Measurements from ENCODE around the gene LMBRD2. TPM values are rescaled to one million over a fixed set of nuclear protein-coding genes. Genes with fewer than 3 reads are reported as not detected.

Gene LMBRD2
- total and polyA plus RNA-seq, 9 donors, result 2.0 to 8.8 (median 6.3) TPM

DNA sequence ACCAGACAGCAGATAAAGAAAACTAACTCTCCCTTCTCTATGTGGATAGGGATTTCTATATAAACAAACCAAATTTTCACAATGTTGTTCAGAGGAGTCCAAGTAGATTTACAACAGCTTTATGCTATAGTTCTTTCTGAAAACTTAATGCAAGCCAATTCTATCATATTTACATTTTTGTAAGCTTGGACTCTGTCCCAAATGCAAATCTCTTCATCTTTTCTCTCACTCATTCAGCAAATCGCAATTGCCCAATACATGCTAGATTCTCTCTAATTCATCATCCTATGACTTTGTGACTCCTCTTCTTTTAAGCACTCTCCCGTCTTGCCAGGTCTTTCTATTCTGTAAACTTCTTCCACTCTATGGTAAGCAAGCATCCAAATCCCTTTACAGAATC is 45.9 kb downstream of the LMBRD2 start:
- no peak for DNase-seq
- TF ChIP-seq EP300 (IDR thresholded peaks at IDR 0.05) (no peak), CTCF (IDR thresholded peaks at IDR 0.05) (no peak), POLR2A (IDR thresholded peaks at IDR 0.05) (no peak)
- Histone ChIP-seq H3K4me1 (ENCODE audit: insufficient read depth) (no peaks in the 10 kb centered on the region), H3K36me3 (peaks cover 2% of the 10 kb centered on the region), H3K27ac (no peak overlapping the region), H3K4me3 (no peak overlapping the region), H3K9me3 (no peaks in the 10 kb centered on the region), H3K27me3 (no peaks in the 10 kb centered on the region)
- intact Hi-C loops (cut with DNase I), result no loop called here
- 93 to 96% (median 94%) methylated on average over 2 of the region's 2 CpGs for WGBS, 3 donors

DNA sequence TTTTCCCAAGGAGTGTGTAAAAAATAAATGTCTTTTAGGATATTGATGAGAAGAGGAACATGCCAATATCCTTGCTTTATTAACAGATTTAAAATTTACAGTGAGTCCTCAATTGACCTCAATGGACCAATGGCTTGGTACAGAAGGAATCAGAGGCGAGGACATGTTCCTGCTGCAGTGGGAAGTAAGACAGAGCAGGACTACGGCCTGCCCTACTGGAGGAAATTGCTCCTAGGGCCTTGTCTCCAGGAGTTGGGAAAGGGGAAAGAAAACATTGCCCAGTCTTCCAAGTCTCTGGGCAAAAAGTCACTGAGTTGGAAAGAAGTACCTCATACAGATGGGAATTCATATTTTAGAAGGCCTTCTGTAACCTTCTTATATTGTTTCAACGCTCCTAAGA is 51.9 kb downstream of the LMBRD2 start:
- no peak for TF ChIP-seq POLR2A (IDR thresholded peaks at IDR 0.05)
- no peaks in the 10 kb centered on the region for H3K9me3 ChIP-seq
- WGBS, 3 donors, result 52 to 72% (median 54%) methylated on average over 3 of the region's 3 CpGs

DNA sequence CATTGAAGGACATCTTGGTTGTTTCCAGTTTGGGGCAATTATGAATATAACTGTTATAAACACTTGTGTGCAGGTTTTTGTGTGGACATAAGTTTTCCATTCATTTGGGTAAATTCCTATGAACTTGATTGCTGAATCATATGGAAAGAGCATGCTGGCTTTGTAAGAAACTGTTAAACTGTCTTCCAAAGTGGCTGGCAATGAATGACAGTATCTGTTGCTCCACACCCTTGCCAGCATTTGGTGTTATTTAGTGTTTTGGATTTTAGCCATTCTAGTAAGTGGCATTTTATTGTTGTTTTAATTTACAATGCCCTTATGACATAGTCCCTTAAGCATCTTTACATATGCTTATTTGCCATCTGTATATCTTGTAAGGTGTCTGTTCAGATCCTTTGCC is 55.2 kb downstream of the LMBRD2 start:
- H3K27me3 ChIP-seq, result no peaks in the 10 kb centered on the region
- H3K9me3 ChIP-seq, result no peaks in the 10 kb centered on the region
- TF ChIP-seq POLR2A (IDR thresholded peaks at IDR 0.05), result no peak
- no peak for TF ChIP-seq EP300 (IDR thresholded peaks at IDR 0.05)
- no peak for TF ChIP-seq CTCF (IDR thresholded peaks at IDR 0.05)
- no peaks in the 10 kb centered on the region for H3K36me3 ChIP-seq
- H3K4me3 ChIP-seq, result no peak overlapping the region
- H3K4me1 ChIP-seq (ENCODE audit: insufficient read depth), result no peaks in the 10 kb centered on the region
- H3K27ac ChIP-seq, result no peak overlapping the region
- no peak for DNase-seq
- intact Hi-C loops (cut with DNase I), result no loop called here

More for the DNA sequence above, 51.9 kb downstream of the LMBRD2 start:
- no peaks in the 10 kb centered on the region for H3K36me3 ChIP-seq
- DNase-seq, result no peak
- intact Hi-C loops (cut with DNase I), result no loop called here
- H3K4me1 ChIP-seq (ENCODE audit: insufficient read depth), result no peaks in the 10 kb centered on the region
- H3K4me3 ChIP-seq, result no peak overlapping the region
- H3K27ac ChIP-seq, result no peak overlapping the region
- no peaks in the 10 kb centered on the region for H3K27me3 ChIP-seq

- TF ChIP-seq CTCF (IDR thresholded peaks at IDR 0.05) (no peak), POLR2A (IDR thresholded peaks at IDR 0.05) (no peak), EP300 (IDR thresholded peaks at IDR 0.05) (no peak)
- H3K4me1 ChIP-seq (ENCODE audit: insufficient read depth), result no peaks in the 10 kb centered on the region
- WGBS, 3 donors, result 62 to 82% (median 64%) methylated on average over 2 of the region's 2 CpGs
- no peaks in the 10 kb centered on the region for H3K36me3 ChIP-seq
- intact Hi-C loops (cut with DNase I), result no loop called here
- no peaks in the 10 kb centered on the region for H3K9me3 ChIP-seq
- no peak for DNase-seq
- H3K4me3 ChIP-seq, result no peak overlapping the region
- no peak overlapping the region for H3K27ac ChIP-seq
- no peaks in the 10 kb centered on the region for H3K27me3 ChIP-seq
Observed at GRCh38 chr5:36089989-36090388, 61.7 kb downstream of the LMBRD2 start.

DNA sequence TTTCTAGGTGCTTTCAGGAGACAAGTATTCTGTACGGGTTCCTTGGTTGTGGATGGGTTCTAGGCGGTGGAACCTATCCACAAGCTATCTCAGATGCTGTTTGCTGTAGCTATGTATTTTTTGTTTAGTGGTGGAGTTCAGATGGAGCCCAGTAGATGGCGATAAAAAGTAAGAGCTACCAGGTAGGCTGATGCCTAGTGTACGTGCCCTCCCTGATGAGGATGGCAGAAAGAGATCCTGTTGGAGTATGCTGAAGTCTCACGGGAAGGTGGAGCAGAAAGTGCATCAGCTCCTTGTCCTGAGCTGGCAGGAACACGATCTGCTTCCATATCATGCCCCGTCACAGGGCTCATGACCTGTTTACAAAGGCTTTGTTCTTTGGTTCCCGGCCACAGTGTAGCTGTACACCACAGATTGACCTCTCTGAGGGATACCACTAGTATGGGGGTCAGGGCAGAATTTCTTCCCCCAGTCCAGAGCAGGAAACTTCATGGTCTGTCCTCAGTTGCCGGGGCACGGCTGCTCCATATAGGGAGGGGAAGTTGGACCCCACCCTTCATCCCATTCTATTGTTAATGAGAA is 72.4 kb downstream of the LMBRD2 start:
- H3K4me3 ChIP-seq, result no peak overlapping the region
- 16 to 27% (median 20%) methylated on average over 10 of the region's 10 CpGs for WGBS, 3 donors
- intact Hi-C loops (cut with DNase I), result no loop called here
- no peak overlapping the region for H3K27ac ChIP-seq
- DNase-seq, result no peak
- no peaks in the 10 kb centered on the region for H3K36me3 ChIP-seq
- H3K9me3 ChIP-seq, result no peaks in the 10 kb centered on the region
- H3K27me3 ChIP-seq, result no peaks in the 10 kb centered on the region
- TF ChIP-seq CTCF (IDR thresholded peaks at IDR 0.05) (no peak), POLR2A (IDR thresholded peaks at IDR 0.05) (no peak), EP300 (IDR thresholded peaks at IDR 0.05) (no peak)
- H3K4me1 ChIP-seq (ENCODE audit: insufficient read depth), result no peaks in the 10 kb centered on the region
